Measurements from ENCODE around the gene CCDC117.
"Not testable (repeated sequence)": the region's sequence is repeated elsewhere in the genome, so short reads cannot be mapped to it uniquely, and the experiment has no call there.

CCDC117 gene, protein sequence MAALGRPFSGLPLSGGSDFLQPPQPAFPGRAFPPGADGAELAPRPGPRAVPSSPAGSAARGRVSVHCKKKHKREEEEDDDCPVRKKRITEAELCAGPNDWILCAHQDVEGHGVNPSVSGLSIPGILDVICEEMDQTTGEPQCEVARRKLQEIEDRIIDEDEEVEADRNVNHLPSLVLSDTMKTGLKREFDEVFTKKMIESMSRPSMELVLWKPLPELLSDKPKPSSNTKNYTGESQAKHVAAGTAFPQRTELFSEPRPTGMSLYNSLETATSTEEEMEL

DNA sequence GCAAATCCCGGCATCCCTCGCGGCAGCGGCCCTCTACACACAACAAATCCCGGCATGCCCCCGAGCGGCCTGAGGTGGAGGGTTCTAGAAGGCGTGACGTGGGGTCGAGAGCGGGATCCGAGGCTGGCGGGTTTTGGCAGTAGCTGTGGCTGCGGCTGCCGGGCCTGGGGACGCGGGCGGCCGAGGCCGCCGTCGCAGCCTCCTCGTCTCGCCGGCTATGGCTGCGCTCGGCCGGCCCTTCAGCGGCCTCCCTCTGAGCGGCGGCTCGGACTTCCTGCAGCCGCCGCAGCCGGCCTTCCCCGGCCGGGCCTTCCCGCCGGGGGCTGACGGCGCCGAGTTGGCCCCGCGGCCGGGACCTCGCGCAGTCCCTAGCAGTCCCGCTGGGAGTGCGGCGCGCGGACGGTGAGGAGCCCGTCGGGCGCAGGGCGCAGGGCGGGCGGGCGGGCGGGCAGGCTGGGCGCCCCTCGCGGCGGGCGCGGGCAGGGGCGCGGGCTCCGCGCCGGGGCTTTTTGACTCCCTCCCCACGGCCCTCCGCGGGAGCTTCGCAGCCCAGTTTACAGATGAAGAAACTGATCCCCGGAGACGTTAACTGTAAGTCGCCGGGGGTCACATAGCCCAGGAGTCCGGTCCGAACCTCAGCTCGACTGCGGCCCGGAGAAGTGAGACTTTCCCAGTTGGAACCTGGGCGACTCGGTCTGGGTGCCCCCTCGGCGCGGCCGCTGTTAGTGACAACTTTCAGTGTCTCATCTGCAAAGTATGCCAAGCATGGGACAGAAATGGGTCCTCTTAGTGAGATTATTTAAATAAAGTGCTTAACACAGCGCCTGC is at the start of gene CCDC117:
Gene CCDC117, plus strand, starts transcription at position 63 of the 828 bp plus-strand sequence. Its CDS starts 155 bp downstream, at position 218.
- DNase-seq, result peak; percentile 89

DNA sequence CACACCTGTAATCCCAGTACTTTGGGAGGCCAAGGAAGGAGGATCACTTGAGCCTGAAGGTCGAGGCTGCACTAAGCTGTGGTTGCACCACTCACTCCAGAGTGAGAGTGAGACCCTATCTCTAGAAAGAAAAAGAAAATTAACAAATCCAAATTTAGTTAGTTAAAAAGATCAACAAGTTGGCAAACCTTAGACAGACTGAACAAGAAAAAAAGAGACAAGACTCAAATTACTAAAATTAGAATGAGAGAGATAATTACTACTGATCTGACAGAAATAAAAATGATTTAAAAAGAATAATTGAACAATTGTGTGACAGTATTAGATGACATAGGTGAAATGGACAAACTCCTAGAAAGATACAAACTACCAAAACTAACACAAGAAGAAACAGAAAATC is 44.5 kb upstream of the CCDC117 start:
- no peak for DNase-seq

DNA sequence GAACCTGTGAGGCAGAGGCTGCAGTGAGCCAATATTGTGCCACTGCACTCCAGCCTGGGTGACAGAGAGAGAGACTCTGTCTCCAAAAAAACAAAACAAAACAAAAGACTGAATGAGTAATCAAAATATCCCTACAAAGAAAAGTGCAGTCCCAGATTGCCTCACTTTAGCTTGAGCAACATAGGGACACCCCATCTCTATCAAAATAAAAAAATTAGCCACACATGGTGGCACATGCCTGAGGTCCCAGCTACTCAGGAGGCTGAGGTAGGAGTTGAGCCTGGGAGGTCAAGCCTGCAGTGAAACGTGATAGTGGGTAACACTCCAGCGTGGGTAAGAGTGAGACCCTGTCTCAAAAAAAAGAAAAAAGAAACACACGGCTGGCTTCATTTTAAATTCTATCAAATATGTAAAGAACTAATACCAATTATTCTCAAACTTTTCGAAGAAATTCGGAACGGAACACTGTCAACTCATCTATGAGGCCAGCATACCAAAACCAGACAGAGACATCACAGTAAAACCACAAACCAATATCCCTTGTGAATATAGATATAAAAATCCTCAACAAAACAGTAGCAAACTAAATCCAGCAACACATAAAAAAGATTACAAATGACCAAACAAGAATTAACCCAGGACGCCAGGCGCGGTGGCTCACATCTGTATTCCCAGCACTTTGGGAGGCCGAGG is 43.7 kb upstream of the CCDC117 start:
- no peak for DNase-seq

DNA sequence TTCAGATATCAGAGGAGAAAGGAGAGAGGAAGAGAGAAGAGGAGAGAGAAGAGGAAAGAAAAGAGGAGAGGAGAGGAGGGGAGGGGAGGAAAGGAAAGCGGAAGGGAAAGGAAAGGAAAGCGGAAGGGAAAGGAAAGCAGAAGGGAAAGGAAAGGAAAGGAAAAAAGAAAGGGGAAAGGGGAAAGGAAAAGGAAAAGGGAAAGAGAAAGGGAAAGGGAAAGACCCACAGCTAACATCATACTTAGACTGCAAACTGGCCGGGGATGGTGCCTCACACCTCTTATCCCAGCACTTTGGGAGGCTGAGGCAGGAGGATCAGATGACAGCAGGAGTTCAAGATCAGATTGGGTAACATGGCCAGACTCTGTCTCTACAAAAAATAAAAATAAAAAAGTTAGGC is 42.3 kb upstream of the CCDC117 start:
- DNase-seq, result no peak

DNA sequence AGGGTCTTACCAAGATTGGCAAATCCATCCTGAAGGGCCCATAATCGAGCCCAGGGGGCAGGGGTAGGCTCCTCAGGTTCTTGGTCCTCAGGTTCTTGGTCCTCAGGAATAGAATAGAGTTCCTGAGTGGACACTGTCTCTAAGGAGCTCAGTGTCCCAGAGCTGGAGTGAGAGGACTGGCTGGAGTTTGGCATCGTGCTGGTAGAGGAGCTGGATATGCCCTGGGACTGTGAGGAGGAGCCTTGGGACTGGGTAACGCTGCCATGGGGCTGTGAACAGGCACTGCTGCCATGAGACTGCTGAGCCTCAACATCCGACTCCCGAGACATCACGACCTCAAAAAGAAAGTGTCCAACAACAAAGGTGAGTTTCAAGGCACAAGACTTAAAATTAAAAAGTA is 38.1 kb upstream of the CCDC117 start:
- no peak for DNase-seq

DNA sequence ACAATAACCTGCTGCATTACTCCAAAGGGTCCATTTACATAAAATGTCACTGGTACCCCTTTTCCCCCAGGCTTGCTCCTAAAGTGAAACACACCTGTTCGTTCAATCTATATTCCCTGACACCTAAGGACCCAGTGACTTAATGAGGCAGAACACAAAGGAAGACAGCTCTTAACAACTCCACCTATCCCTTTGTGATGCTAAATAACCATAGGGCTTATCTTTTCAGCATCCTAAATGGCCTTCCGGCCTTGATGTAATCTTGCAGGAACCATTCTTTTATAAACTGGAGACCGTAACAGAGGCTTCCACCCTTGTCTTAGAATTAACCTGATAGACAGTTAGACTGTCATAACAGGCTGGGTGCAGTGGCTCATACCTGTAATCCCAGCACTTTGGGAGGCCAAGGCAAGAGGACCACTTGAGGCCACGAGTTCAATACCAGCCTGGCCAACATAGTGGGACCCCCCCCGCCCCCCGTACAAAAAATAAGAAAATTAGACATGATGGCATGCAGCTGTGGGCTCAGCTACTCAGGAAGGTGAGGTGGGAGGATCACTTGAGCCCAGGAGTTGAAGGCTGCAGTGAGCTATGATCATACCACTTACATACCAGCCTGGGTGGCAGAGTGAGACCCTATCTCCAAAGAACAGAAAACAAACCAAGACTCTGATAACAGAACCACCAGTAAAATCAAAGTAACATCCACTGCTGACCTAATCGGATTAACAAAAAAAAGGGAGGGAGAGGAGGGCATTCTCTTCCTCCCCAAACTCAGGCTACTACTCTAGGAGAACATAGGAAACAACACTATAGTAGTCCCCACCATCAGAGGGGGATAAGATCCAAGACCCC is 36.0 kb upstream of the CCDC117 start:
- DNase-seq, result no peak

DNA sequence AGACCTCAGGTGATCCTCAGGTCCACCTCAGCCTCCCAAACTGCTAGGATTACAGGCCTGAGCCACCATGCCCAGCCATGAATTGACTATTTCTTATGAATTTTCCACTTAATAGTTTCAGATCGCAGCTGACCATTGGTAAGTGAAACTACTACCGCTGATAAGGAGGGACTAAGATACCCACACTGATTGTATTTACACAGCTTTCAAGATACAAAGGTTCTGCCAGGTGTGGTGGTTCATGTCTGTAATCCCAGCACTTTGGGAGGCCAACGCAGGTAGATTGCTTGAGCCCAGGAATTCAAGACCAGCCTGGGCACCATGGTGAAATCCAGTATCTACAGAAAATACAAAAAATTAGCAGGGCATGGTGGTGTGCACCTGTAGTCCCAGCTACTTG is 34.8 kb upstream of the CCDC117 start:
- DNase-seq, result no peak

DNA sequence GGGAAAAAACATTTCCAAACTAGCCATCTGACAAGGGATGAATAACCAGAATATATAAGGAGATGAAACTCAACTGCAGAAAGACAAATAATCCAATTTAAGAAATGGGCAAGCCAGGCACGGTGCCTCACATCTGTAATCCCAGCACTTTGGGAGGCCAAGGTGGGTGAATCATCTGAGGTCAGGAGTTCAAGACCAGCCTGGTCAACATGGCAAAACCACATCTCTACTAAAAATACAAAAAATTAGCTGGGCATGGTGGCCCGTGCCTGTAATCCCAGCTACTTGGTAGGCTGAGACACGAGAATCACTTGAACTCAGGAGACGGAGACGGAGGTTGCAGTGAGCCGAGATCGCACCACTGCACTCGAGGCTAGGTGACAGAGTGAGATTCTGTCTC is 33.6 kb upstream of the CCDC117 start:
- DNase-seq, result not testable (repeated sequence)

DNA sequence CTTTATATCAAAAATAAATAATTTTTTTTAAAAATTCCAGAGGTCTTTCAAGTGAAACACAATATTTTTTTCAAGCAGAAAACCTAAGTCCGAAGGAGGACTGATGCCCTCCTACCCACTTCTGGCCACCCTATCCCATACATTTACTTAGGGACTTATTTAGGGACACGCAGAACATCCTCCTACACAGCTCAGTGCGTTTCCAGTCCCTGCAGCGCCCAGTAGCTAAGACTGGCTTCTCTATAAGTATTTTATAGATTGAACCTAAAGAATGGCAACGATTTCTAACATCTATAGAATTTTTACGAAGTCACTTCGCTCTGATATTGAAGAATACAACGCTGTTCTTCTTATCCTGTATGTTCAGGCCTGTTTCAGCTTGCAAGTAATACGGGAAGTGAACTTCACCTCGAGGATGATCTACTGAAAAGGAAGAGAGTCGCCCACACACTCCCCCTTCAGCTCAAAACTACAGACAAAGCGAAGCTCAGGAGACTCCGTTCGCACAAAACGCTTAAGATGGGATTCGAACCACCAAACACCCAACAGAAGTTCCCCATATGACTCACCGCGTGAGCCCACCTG is 31.2 kb upstream of the CCDC117 start:
- no peak for DNase-seq

DNA sequence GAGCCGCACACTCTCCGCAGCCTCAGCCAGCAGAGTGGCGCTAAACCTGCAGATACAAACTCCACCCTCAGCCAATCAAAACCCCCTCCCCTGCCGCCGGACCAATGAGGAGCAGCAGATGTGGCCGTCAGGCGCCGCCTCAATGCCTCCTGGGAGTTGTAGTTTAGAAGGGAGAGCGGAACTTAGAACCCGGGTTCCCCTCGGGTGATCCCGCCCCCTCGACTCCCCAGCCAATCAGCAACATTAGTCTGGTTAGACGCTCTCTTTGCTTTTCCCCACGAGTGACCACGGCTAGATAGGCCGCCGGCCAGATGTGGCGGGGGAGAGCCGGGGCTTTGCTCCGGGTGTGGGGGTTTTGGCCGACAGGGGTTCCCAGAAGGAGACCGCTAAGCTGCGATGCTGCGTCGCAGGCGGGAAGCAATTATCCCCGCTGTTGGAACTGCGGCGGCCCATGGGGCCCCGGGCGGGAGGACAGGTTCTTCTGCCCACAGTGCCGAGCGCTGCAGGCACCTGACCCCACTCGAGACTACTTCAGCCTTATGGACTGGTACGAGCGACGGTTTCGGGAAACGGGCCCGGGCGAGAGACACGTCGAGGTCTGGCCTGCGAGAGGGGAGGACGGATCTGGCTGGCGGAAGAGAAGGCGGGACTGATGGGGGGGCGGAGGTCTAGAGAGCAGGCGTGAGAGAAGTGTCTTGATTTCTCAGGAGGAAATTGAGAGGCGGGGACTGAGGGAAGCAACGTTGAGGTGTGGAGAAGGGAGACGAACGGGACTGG is 30.5 kb upstream of the CCDC117 start, which contains the start of the genes CHEK2 and HSCB:
Gene CHEK2, minus strand, starts transcription at position 36 of the 777 bp plus-strand sequence. CDS start 7,099 bp downstream, outside the sequence.
Gene HSCB, plus strand, starts transcription at position 255 of the 777 bp plus-strand sequence. Its CDS starts 57 bp downstream, at position 312.
- DNase-seq, result peak; percentile 50

DNA sequence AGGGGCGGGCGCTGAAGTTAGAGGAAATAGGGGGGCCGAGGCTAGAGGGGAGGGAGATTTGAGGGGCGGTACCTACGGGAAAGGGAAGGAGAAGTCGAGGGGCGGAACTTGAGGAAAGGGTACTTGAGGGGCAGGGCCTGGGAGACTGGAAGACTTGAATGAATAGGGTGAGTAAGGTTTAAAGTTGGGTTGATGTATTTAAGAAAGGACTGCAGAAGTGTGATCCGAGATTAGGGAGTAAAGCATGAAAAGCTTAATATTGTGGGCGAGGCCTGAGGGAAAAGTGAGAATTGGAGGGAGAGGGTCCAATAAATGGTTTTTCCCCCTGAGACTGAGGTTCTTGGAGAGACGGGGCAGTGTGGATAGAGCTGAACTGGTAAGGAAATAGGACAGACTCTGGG is 29.9 kb upstream of the CCDC117 start:
- DNase-seq, result no peak

DNA sequence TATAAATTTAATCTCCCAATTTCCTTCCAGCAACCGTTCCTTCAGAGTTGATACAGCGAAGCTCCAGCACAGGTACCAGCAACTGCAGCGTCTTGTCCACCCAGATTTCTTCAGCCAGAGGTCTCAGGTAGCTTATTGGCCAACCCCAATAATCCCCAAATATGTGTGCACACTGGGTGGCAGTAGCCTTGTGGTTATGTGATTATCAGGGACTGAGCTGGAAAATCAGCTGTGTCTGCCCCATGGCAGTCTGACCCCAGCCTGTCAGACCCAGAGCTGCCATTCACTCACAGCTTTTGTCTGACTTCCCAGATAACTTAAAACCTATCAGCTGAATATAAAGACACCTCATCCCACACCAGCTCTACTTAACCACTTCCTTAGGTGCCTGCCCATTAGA is 28.6 kb upstream of the CCDC117 start:
- DNase-seq, result no peak

DNA sequence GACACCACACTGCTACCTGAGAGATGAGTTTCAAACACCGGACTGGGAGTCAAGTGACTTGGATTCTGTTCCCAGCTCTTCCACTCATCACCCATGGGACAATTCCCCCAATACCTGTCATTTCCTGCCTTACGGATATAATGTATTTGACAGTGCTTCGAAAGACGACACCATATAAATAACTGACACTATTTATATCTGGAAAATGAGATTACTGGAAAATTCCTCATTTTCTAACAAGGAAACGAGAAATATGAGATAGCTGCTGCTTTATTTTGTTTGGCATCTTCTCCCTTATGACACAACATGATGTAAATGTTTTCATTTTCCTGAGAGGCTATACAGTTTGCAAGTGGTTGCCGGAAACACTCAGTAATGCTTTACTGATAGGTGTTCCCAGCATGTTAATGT is 22.0 kb upstream of the CCDC117 start:
- DNase-seq, result no peak

DNA sequence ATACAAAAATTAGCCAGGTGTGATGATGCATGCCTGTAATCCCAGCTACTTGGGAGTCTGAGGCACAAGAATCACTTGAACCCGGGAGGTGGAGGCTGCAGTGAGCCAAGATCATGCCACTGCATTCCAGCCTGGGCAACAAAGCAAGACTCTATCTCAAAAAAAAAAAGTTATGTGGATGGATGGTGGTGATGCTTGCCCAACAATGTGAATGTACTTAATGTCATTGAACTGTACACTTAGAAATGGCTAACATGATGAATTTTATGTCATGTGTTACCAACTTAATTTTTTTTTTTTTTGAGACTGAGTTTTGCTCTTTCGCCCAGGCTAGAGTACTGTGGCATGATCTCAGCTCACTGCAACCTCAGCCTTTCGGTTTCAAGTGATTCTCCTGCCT is 18.0 kb upstream of the CCDC117 start:
- not testable (repeated sequence) for DNase-seq

DNA sequence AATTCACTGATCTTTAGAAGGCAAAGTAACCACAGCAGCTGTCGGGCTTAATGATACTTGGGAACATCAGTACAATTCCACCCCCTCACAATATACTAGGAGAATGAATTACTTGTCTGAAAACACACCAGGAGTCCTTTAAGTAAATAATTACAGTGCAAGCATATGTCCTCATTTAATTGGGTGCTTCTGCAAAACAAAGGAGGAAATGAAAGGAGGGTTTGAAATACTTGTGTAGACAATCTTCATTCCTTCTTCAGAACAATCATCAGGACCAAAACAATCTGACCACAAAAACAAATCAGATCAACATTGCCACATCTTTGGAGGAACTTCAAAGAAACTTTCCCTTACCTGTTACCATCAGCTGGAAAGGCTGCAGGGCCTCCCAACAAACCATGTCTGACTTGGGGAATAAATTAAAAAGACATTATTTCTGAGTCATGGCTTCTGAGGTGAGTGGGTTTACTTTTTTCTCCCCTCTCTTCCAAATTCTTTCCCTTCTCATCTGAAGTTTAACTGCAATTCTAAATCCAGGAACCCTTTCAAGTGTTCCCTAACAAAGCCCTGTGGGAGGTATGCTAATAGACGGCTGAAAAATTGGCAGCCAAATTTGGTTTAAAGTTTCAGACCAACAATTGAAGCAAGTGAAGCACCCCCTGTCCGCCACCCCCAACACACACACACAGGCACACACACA is 12.5 kb upstream of the CCDC117 start:
- no peak for DNase-seq

DNA sequence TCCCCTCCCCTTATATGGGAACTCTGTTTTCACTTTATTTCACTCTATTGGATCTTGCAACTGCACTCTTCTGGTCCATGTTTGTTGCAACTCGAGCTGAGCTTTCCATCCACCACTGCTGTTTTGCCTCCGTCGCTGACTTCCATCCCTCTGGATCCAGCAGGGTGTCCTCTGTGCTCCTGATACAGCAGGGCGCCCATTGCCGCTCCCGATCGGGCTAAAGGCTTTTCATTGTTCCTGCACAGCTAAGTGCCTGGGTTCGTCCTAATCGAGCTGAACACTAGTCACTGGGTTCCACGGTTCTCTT is 11.1 kb upstream of the CCDC117 start:
- DNase-seq, result no peak

DNA sequence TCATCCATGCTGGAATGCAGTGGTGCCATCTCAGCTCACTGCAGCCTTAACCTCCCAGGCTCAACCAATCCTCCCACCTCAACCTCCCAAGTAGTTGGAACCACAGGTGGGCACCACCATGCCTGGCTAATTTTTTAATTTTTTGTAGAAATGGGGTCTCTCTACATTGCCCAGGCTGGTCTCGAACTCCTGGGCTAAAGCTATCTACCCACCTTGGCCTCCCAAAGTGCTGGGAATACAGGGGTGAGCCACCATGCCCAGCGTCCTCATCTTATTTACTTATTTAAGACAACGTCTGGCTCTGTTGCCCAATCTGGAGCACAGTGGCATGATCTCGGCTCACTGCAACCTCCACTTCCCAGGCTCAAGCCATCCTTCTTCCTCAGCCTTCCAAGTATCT is 10.5 kb upstream of the CCDC117 start:
- not testable (repeated sequence) for DNase-seq

DNA sequence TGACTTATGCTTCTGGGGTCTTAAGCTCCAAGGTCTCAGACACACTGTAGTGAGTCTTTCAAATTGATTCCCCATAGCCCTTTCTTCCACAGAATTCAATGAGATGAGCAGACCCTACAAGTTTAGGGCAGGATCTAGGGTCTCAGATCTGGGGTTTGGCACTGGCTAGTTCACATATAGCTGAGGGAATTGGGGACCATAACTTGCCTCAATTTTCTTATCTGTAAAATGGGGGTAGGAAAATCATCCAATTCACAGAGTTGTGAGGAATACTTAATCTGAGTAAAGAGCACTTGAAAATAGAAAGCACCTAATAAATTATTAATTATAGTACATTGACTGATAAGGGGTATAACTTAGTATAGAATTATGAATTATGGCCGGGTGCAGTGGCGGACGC is 5.9 kb upstream of the CCDC117 start:
- DNase-seq, result no peak

DNA sequence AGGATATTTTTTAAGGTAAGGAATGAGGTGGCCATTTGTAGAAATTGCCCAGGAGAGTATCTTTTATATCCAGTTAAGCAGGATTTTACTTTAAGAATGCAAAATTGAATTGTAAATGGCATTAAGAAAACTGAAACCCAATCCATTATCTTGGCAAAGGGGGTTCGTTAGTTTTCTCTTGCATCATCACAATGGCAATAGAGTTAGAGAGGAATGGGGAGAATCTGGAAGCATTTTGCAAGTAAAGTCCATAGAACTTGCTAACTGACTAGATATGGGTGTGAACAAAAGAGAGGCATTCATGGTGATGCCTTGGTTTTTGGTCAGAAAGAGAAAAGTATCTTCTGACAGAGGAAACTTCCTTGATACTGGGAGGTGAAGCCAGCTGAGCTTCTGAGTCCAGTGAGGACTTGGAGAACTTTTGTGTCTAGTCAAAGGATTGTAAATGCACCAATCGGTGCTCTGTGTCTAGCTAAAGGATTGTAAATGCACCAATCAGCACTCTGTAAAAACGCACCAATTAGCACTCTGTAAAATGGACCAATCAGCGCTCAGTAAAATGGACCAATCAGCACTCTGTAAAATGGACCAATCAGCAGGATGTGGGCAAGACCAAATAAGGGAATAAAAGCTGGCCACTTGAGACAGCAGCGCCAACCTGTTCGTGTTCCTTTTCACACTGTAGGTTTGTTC is 3.6 kb upstream of the CCDC117 start:
- no peak for DNase-seq

DNA sequence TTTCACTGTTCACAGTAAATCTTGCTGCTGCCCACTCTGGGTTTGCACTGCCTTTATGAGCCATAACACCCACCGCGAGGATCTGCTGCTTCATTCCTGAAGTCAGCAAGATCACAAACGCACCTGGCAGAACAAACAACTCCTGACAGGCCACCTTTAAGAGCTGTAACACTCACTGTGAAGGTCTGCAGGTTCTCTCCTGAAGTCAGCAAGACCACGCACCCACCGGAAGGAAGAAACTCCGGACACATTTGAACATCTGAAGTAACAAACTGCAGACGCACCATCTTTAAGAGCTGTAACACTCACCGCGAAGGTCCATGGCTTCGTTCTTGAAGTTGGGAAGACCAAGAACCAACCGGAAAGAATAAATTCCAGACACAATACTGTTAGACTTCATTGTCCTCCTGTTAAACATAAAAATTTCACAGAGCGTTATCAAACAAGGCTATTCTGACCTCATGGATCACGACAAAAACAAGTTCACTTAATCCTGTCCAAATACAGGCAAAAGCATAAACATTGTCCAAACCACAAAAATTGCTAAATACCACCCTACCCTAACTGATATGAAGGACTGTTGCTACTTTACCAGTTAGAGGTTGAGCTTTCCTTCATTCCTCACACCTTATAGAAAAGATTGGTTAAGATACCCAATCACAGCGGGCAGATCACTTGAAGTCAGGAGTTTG is 3.0 kb upstream of the CCDC117 start:
- no peak for DNase-seq
